ENCODE results near the gene TP53BP1.
"Not testable (repeated sequence)": the region's sequence is repeated elsewhere in the genome, so short reads cannot be mapped to it uniquely, and the experiment has no call there.

Gene TP53BP1, protein sequence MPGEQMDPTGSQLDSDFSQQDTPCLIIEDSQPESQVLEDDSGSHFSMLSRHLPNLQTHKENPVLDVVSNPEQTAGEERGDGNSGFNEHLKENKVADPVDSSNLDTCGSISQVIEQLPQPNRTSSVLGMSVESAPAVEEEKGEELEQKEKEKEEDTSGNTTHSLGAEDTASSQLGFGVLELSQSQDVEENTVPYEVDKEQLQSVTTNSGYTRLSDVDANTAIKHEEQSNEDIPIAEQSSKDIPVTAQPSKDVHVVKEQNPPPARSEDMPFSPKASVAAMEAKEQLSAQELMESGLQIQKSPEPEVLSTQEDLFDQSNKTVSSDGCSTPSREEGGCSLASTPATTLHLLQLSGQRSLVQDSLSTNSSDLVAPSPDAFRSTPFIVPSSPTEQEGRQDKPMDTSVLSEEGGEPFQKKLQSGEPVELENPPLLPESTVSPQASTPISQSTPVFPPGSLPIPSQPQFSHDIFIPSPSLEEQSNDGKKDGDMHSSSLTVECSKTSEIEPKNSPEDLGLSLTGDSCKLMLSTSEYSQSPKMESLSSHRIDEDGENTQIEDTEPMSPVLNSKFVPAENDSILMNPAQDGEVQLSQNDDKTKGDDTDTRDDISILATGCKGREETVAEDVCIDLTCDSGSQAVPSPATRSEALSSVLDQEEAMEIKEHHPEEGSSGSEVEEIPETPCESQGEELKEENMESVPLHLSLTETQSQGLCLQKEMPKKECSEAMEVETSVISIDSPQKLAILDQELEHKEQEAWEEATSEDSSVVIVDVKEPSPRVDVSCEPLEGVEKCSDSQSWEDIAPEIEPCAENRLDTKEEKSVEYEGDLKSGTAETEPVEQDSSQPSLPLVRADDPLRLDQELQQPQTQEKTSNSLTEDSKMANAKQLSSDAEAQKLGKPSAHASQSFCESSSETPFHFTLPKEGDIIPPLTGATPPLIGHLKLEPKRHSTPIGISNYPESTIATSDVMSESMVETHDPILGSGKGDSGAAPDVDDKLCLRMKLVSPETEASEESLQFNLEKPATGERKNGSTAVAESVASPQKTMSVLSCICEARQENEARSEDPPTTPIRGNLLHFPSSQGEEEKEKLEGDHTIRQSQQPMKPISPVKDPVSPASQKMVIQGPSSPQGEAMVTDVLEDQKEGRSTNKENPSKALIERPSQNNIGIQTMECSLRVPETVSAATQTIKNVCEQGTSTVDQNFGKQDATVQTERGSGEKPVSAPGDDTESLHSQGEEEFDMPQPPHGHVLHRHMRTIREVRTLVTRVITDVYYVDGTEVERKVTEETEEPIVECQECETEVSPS (N-terminal part only)

GRCh38 chr15:43492673-43493601 lies at the start of gene TP53BP1:
TP53BP1 (minus strand) TSS chr15:43493156; CDS start chr15:43493043, 113 bp downstream.
- peak; percentile 81 for DNase-seq

DNA sequence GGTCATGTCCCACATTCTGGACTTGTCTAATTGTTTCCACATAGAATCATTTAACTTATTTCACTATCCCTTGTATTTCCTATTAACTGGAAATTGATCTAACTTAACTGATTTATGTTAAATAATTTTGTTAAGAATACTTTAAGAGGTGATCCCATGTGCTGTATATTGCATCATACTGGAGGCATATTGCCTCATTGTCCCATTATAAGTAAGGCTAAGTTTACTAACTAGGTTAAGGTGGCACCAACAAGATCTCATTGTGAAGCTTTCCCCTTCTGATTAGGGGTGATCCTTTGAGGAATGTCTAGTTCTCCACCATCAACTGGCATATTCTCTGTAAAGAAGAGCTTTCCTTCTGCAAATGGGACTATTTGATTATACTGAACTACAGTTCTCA lies 48.8 kb upstream of the TP53BP1 start:
- DNase-seq: no peak

GRCh38 chr15:43538091-43538490 lies 45.1 kb upstream of the TP53BP1 start:
- DNase-seq: no peak

- no peak for DNase-seq
Measured at GRCh38 chr15:43534897-43535296, 41.9 kb upstream of the TP53BP1 start.

- DNase-seq: not testable (repeated sequence)
Measured at GRCh38 chr15:43532826-43533225, 39.9 kb upstream of the TP53BP1 start.

DNA sequence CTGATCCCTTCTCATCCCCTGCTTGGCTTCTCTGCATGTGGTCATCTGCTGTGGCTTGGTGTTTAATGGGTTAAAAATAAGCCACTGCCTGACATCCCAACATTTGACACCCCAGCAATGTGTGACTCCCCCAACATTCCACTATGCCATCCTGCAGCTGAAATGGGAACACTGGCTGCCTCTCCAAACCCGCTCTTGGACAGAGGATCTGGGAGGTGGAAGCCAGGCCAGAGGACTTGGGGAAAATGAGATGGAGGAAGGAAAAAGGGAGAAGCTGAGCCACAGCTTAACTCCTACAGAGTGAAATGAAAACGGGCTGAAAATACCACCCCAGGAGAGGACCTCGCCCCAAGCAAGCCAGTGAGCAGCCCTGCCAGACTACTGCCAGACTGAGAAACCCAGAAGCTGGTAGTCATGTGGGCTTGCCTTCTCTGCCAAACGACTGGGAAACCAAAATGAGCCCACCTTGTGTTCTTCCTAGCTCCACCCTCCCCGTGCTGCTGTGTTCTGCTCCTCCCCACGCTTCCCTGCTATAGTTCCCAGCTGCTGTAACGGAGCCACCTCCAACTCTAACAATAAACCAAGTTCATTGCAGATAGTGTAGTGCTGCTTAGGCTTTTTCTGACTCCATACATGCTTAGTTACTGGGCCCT lies 38.2 kb upstream of the TP53BP1 start:
- no peak for DNase-seq

GRCh38 chr15:43529587-43530345 lies 36.8 kb upstream of the TP53BP1 start:
- DNase-seq: no peak

DNA sequence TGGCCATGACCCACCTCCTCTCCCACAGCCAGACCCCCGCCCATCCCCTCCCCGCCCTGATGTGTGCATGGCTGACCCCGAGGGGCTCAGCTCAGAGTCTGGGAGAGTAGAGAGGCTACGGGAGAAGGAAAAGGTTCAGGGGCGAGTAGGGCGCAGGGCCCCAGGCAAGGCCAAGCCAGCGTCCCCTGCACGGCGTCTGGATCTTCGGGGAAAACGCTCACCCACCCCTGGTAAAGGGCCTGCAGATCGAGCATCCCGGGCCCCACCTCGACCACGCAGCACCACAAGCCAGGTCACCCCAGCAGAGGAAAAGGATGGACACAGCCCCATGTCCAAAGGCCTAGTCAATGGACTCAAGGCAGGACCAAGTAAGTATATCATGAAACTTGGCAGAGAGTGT lies 36.2 kb upstream of the TP53BP1 start:
- DNase-seq: no peak

DNA sequence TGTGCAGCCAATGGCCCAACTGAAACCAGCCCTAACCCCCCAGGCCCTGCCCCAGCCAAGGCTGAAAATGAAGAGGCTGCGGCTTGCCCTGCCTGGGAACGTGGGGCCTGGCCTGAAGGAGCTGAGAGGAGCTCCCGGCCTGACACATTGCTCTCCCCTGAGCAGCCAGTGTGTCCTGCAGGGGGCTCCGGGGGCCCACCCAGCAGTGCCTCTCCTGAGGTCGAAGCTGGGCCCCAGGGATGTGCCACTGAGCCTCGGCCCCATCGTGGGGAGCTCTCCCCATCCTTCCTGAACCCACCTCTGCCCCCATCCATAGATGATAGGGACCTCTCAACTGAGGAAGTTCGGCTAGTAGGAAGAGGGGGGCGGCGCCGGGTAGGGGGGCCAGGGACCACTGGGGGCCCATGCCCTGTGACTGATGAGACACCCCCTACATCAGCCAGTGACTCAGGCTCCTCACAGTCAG lies 35.6 kb upstream of the TP53BP1 start:
- no peak for DNase-seq

DNA sequence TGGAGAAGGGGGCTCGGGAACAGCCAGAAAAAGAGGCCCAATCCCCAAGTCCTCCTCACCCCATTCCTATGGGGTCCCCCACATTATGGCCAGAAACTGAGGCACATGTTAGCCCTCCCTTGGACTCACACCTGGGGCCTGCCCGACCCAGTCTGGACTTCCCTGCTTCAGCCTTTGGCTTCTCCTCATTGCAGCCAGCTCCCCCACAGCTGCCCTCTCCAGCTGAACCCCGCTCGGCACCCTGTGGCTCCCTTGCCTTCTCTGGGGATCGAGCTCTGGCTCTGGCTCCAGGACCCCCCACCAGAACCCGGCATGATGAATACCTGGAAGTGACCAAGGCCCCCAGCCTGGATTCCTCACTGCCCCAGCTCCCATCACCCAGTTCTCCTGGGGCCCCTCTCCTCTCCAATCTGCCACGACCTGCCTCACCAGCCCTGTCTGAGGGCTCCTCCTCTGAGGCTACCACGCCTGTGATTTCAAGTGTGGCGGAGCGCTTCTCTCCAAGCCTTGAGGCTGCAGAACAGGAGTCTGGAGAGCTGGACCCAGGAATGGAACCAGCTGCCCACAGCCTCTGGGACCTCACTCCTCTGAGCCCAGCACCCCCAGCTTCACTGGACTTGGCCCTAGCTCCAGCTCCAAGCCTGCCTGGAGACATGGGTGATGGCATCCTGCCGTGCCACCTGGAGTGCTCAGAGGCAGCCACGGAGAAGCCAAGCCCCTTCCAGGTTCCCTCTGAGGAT lies 35.0 kb upstream of the TP53BP1 start:
- no peak for DNase-seq

GRCh38 chr15:43527016-43527801 lies 34.3 kb upstream of the TP53BP1 start:
- DNase-seq: no peak

GRCh38 chr15:43526261-43526930 lies 33.4 kb upstream of the TP53BP1 start:
- no peak for DNase-seq

DNA sequence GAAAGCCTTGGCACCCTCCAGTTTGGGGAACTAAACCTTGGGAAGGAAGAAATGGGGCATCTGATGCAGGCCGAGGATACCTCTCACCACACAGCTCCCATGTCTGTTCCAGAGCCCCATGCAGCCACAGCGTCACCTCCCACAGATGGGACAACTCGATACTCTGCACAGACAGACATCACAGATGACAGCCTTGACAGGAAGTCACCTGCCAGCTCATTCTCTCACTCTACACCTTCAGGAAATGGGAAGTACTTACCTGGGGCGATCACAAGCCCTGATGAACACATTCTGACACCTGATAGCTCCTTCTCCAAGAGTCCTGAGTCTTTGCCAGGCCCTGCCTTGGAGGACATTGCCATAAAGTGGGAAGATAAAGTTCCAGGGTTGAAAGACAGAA lies 32.2 kb upstream of the TP53BP1 start:
- no peak for DNase-seq

- no peak for DNase-seq
Measured at GRCh38 chr15:43524254-43524845, 31.4 kb upstream of the TP53BP1 start.

- DNase-seq: no peak
Measured at GRCh38 chr15:43523646-43524045, 30.7 kb upstream of the TP53BP1 start.

- DNase-seq: no peak
Measured at GRCh38 chr15:43522247-43522646, 29.3 kb upstream of the TP53BP1 start.

GRCh38 chr15:43521419-43521818 lies 28.5 kb upstream of the TP53BP1 start:
- no peak for DNase-seq

- no peak for DNase-seq
Measured at GRCh38 chr15:43520138-43520537, 27.2 kb upstream of the TP53BP1 start.

All from NCI-H1694 (cell line).